Subcutaneous abdominal adipose tissue (tissue), 5 donors: ENCODE data around the gene EIF4E1B.

Source experiments
- H3K27ac ChIP-seq: one replicate; pipeline ENCODE4 v1.7.0; 2013; ENCODE audit warnings: low read depth, mild to moderate bottlenecking, inconsistent platforms, low read length, moderate library complexity
- H3K27me3 ChIP-seq, 5 donors: one replicate each; pipeline ENCODE4 v1.7.0; 2013; ENCODE audit warnings: low read length in 5 of 5, inconsistent platforms in 1 of 5; ENCODE audit not compliant: control insufficient read depth in 5 of 5, insufficient read depth in 4 of 5
- H3K36me3 ChIP-seq, 5 donors: one replicate each; pipeline ENCODE4 v1.7.0; 2013; ENCODE audit warnings: low read length in 5 of 5; ENCODE audit not compliant: control insufficient read depth in 5 of 5, insufficient read depth in 5 of 5
- H3K4me1 ChIP-seq, 5 donors: one replicate each; pipeline ENCODE4 v1.7.0; 2013; ENCODE audit warnings: low read length in 5 of 5, mild to moderate bottlenecking in 3 of 5, moderate library complexity in 1 of 5; ENCODE audit not compliant: control insufficient read depth in 5 of 5, insufficient read depth in 5 of 5
- H3K4me3 ChIP-seq, 5 donors: one replicate each; pipeline ENCODE4 v1.7.0; 2013; ENCODE audit warnings: low read length in 5 of 5, low read depth in 1 of 5
- H3K9ac ChIP-seq, 5 donors: one replicate each; pipeline ENCODE4 v1.7.0; 2013; ENCODE audit warnings: low read length in 5 of 5, mild to moderate bottlenecking in 4 of 5, moderate library complexity in 3 of 5
- H3K9me3 ChIP-seq, 5 donors: one replicate each; pipeline ENCODE4 v1.7.0; 2013; ENCODE audit warnings: low read length in 5 of 5; ENCODE audit not compliant: control insufficient read depth in 5 of 5
- donor health status: healthy.
- donor health status: healthy.
- donor health status: healthy.
- donor health status: healthy.
- donor health status: healthy.

EIF4E1B gene

DNA sequence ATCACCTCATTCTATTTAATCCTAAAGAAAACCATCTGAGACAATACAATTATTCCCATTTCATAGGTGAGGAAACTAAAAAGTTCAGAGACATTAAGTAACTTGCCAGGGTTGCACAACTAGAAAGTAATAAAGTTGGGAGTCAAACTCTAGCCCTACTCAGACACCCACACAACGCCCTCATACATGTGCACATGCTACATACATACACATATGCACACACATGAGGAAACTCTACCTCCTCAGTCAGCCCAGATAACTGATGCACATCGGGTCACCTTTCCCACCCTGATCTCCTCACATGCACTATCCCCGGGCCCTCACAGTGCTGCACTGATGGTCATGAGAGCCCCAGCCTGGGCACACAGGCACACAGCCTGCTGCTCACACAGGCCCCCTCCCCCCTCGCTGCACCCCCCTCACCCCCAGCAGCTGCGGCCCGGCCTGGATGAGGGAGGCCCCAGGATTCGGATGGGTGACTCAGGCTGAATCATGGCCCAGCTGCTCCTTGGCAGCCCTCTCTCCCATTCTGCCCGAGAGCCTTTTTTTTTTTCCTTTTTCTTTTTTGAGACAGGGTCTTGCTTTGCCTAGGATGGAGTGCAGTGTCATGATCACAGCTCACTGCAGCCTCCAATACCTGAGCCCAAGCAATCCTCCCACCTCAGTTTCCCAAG is 15.5 kb upstream of the EIF4E1B start:
- peaks cover 27 to 48% (median 45%) of the 10 kb centered on the region in 5 donors for H3K27me3 ChIP-seq
- peaks cover 0 to 2% (median 0%) of the 10 kb centered on the region in 5 donors for H3K9me3 ChIP-seq
- no peaks in the 10 kb centered on the region for H3K36me3 ChIP-seq
- no peak overlapping the region for H3K4me3 ChIP-seq
- H3K4me1 ChIP-seq = peaks cover 0 to 16% (median 13%) of the 10 kb centered on the region in 5 donors
- no peak overlapping the region for H3K9ac ChIP-seq
- no peak overlapping the region for H3K27ac ChIP-seq

DNA sequence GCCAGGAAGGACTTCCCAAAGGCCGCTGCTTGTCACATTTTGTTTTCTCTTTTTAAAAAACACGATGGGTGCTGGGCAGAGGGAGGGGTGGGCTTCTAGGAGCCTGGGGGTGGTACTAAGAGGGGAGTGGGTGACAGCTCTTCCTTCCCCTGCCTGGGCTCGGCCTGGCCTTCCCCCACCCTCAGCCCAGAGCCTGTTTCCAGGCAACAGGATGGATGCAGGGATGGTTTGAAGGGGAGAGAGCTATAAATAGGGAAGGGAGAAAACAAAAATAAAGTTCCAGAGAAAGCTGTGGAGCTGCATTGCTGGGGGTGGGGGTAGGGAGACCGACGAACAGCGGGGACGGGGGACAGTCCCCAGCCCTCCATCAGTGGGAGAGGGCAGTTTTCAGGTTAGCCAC is 14.0 kb upstream of the EIF4E1B start:
- Histone ChIP-seq H3K4me3 (no peak overlapping the region), H3K36me3 (no peaks in the 10 kb centered on the region), H3K9ac (no peak overlapping the region), H3K9me3 (peaks cover 0 to 2% (median 0%) of the 10 kb centered on the region in 5 donors), H3K4me1 (peaks cover 0 to 21% (median 19%) of the 10 kb centered on the region in 5 donors), H3K27me3 (peaks cover 43 to 64% (median 60%) of the 10 kb centered on the region in 5 donors), H3K27ac (no peak overlapping the region)

DNA sequence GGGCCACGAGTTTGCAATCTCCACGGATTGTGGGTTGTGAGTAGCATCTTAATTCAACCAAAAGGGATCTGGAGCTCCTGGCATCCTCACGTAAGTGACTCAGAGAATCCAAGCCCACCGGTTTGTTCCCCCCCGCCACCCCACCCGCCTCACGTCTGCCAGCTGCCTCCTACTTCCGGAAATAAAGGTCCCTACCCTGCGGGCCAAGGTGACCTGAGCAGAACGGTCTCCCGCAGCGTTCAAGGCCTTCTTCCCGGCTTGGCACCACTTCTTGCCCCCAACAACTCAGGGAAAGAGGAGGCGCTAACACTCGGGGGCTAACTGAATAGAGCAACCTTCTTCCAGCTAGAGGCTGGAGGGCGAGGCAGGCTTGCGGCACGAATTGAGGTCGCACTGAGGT is 11.7 kb upstream of the EIF4E1B start:
- H3K9ac ChIP-seq = no peak overlapping the region
- peaks cover 0 to 21% (median 19%) of the 10 kb centered on the region in 5 donors for H3K4me1 ChIP-seq
- H3K9me3 ChIP-seq = peaks cover 0 to 2% (median 0%) of the 10 kb centered on the region in 5 donors
- H3K4me3 ChIP-seq = peak overlapping the region in 1 of 5 donors; percentile 0
- peaks cover 48 to 65% (median 60%) of the 10 kb centered on the region in 5 donors for H3K27me3 ChIP-seq
- H3K36me3 ChIP-seq = no peaks in the 10 kb centered on the region
- no peak overlapping the region for H3K27ac ChIP-seq

DNA sequence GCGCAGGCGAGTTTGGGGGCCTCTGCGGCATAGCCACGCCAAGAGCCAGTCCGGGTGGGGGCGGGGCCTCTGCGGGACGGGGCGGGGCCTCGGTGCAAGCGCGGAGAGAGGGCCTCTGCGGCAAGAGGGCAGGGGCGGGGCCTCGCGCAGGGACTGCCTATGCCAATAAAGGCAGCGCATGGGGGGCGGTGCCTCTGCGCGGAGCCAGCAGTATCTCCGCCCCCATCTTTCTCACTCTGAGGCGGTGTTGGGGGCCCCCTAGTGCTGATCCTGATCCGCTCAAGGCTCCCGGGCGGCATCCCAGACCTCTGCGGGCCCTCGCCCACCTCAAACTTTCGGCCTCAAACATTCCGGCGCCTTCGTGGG is 11.3 kb upstream of the EIF4E1B start:
- Histone ChIP-seq H3K9ac (no peak overlapping the region), H3K4me1 (peaks cover 0 to 21% (median 19%) of the 10 kb centered on the region in 5 donors), H3K9me3 (peaks cover 0 to 2% (median 0%) of the 10 kb centered on the region in 5 donors), H3K27me3 (peaks cover 51 to 66% (median 64%) of the 10 kb centered on the region in 5 donors), H3K36me3 (no peaks in the 10 kb centered on the region), H3K4me3 (peak overlapping the region in 2 of 5 donors; percentile 0 to 49), H3K27ac (no peak overlapping the region)

DNA sequence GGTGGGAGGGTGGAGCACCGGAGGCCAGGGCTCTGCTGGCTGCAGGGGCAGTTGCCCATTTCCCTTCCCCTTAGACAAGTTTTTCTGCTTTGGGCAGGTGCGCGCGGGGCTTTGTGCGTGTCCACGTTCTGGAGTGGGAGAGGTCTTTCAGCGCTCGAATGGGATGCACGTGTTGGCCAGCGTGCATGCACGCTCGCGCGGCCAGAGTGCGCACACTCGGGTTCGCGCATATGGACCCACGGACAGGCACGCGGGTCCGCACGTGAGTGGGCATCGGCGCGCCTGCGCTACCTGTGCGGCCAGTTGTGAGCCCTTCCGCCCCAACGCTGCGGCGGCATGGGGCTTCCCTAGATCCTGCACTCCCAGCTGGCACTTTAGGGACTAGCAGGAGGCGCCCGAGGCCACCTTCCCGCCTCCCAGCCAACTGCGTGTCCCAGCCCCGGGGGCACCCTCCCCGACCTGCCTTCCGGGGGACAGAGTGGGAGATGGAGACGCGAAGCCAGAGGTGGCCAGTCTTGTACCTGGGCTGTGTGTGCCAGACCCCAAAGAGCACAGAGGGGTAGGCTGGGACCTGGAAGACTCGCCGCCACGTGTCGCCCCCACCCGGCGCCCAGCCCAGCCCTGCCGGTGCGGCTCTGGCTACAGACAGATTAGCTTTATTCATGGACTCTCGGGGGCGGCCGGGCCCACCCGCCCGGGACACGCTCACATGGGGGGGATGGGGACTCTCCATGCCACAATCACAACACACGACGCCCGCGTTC is 10.7 kb upstream of the EIF4E1B start:
- peak overlapping the region in 2 of 5 donors; percentile 0 to 49 for H3K4me3 ChIP-seq
- no peaks in the 10 kb centered on the region for H3K36me3 ChIP-seq
- peaks cover 51 to 68% (median 65%) of the 10 kb centered on the region in 5 donors for H3K27me3 ChIP-seq
- no peak overlapping the region for H3K27ac ChIP-seq
- peaks cover 0 to 2% (median 0%) of the 10 kb centered on the region in 5 donors for H3K9me3 ChIP-seq
- H3K9ac ChIP-seq = no peak overlapping the region
- peaks cover 0 to 21% (median 19%) of the 10 kb centered on the region in 5 donors for H3K4me1 ChIP-seq

DNA sequence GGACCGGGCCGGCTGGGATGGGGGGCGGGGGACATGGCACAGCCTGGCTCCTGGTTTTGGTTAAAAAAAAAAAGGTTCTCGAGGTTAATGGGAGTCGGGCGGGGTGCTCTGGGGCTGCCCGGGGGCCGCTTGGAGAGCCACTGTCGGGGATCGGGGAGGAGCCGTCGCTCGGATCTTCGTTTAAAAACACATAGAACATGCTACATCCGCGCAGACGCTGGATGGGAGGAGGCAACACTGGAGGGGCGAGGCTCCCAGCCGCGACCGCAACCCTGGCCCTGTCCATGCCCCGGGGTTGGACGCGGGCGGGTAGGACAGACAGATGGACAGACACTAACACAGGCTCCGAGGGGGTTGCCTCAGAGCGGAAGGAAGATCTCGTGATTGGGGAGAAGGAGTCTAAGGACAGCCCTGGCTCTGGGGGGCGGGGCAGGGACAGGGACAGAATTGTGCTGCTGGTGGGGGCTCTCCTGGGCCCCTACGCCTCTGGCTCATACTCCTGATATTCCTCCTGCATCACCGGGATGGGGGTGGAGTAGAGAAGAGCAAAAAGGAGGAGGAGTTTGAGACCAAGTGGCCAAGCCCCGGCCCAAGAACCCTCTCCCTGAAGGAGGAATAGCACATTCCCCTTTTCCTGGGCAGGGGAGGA is 10.0 kb upstream of the EIF4E1B start:
- H3K4me3 ChIP-seq = peak overlapping the region in 2 of 5 donors; percentile 7 to 49

DNA sequence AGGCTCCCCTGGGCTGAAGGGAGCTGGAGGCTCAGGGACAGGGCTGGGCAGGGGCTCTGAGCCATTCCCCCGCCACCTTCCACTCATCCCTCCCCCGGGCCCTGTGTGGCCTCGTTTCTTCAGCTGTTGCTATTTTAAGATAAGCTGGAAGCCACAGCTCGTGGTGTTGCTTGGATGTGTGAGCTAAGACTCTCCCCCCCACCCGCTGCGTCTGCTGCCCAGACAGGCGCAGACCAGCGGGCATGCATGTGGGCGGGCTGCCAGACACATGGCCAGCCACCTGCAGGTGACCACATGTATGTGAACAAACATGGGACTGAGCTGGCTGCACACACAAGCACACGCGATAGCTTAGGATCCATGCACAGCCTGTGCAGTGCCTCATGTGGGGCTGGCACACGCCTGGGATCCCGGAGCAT is 8.8 kb upstream of the EIF4E1B start:
- no peak overlapping the region for H3K9ac ChIP-seq
- no peak overlapping the region for H3K4me3 ChIP-seq
- peaks cover 0 to 21% (median 19%) of the 10 kb centered on the region in 5 donors for H3K4me1 ChIP-seq
- H3K36me3 ChIP-seq = no peaks in the 10 kb centered on the region
- no peak overlapping the region for H3K27ac ChIP-seq
- H3K27me3 ChIP-seq = peaks cover 63 to 78% (median 73%) of the 10 kb centered on the region in 5 donors
- H3K9me3 ChIP-seq = peaks cover 0 to 2% (median 0%) of the 10 kb centered on the region in 5 donors

More for the DNA sequence above, 10.0 kb upstream of the EIF4E1B start:
- Histone ChIP-seq H3K27me3 (peaks cover 52 to 75% (median 70%) of the 10 kb centered on the region in 5 donors), H3K4me1 (peaks cover 0 to 21% (median 19%) of the 10 kb centered on the region in 5 donors), H3K9ac (no peak overlapping the region), H3K36me3 (no peaks in the 10 kb centered on the region), H3K27ac (no peak overlapping the region), H3K9me3 (peaks cover 0 to 2% (median 0%) of the 10 kb centered on the region in 5 donors)

DNA sequence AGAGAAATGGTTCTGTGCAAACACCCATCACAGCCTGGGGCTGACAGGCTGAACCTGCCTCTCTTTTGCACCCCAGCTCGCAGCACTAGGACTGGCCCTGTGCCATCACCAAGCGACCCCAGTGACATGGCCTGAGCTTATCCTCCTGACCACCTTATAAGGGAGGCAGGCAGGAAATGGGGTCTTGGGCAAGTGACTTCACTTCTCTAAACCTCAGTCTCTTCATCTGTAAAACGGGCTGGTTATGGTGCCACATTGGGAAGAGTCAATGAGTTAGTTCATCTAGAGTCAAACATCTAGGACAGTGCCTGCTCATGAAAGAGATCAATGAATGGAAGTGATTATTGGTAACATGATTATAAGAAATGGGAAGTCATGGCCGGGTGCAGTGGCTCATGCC is 6.3 kb upstream of the EIF4E1B start:
- Histone ChIP-seq H3K9me3 (peaks cover 0 to 2% (median 0%) of the 10 kb centered on the region in 5 donors), H3K36me3 (no peaks in the 10 kb centered on the region), H3K9ac (no peak overlapping the region), H3K4me1 (peaks cover 0 to 19% (median 14%) of the 10 kb centered on the region in 5 donors), H3K27ac (no peak overlapping the region), H3K4me3 (no peak overlapping the region), H3K27me3 (peaks cover 59 to 80% (median 76%) of the 10 kb centered on the region in 5 donors)

DNA sequence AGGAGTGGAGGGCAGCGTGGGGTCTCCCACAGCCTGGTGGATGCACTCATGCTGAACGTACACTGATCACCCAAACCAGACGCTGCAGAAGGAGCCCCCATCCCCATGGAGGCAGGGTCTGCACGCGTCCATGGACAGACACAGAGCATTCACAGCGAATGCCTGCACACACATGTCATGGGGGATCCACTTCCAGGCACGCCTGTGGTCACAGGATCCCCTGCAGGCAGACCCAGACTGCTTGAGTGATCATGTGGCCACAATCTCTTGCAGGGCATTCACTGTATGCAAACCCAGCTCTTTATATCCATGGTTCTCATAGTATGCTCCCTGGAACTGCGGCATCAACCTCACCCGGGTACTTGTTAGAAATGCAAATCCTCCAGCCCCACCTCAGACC is 5.5 kb upstream of the EIF4E1B start:
- H3K9ac ChIP-seq = no peak overlapping the region
- no peaks in the 10 kb centered on the region for H3K36me3 ChIP-seq
- H3K9me3 ChIP-seq = no peaks in the 10 kb centered on the region
- no peak overlapping the region for H3K27ac ChIP-seq
- peaks cover 56 to 80% (median 77%) of the 10 kb centered on the region in 5 donors for H3K27me3 ChIP-seq
- H3K4me3 ChIP-seq = no peak overlapping the region
- peaks cover 0 to 18% (median 10%) of the 10 kb centered on the region in 5 donors for H3K4me1 ChIP-seq
